ENCODE data around the gene RGS10.
"Not testable (repeated sequence)": the region's sequence is repeated elsewhere in the genome, so short reads cannot be mapped to it uniquely, and the experiment has no call there.

The RGS10 gene

GRCh38 chr10:119538632-119539358 lies 3.7 kb downstream of the RGS10 start:
- WGBS (ENCODE audit: insufficient coverage, insufficient read length) = no CpG with 5 or more reads among the region's 9 CpGs
- Histone ChIP-seq H3K36me3 (ENCODE audit: control insufficient read depth, insufficient read depth, low read length) (no peaks in the 10 kb centered on the region), H3K4me1 (ENCODE audit: control insufficient read depth, insufficient read depth, low read length) (no peaks in the 10 kb centered on the region), H3K9me3 (ENCODE audit: control insufficient read depth, insufficient read depth, low read length) (no peaks in the 10 kb centered on the region), H3K4me3 (ENCODE audit: low read length) (no peak overlapping the region), H3K27ac (ENCODE audit: low read length) (no peak overlapping the region), H3K27me3 (ENCODE audit: control insufficient read depth, insufficient read depth, low read length) (peaks cover 16% of the 10 kb centered on the region)
- DNase-seq (ENCODE audit: low read depth, low spot score) = no peak

- WGBS (ENCODE audit: insufficient coverage, insufficient read length) = no CpG with 5 or more reads among the region's 5 CpGs
- Histone ChIP-seq H3K27ac (ENCODE audit: low read length) (no peak overlapping the region), H3K36me3 (ENCODE audit: control insufficient read depth, insufficient read depth, low read length) (no peaks in the 10 kb centered on the region), H3K27me3 (ENCODE audit: control insufficient read depth, insufficient read depth, low read length) (peaks cover 15% of the 10 kb centered on the region), H3K9me3 (ENCODE audit: control insufficient read depth, insufficient read depth, low read length) (no peaks in the 10 kb centered on the region), H3K4me1 (ENCODE audit: control insufficient read depth, insufficient read depth, low read length) (no peaks in the 10 kb centered on the region), H3K4me3 (ENCODE audit: low read length) (no peak overlapping the region)
- no peak for DNase-seq (ENCODE audit: low read depth, low spot score)
Observed at GRCh38 chr10:119537953-119538630, 4.4 kb downstream of the RGS10 start.

- H3K36me3 ChIP-seq (ENCODE audit: control insufficient read depth, insufficient read depth, low read length) = no peaks in the 10 kb centered on the region
- H3K27me3 ChIP-seq (ENCODE audit: control insufficient read depth, insufficient read depth, low read length) = peaks cover 9% of the 10 kb centered on the region
- no peak overlapping the region for H3K27ac ChIP-seq (ENCODE audit: low read length)
- no peak for DNase-seq (ENCODE audit: low read depth, low spot score)
- H3K4me1 ChIP-seq (ENCODE audit: control insufficient read depth, insufficient read depth, low read length) = no peaks in the 10 kb centered on the region
- no peaks in the 10 kb centered on the region for H3K9me3 ChIP-seq (ENCODE audit: control insufficient read depth, insufficient read depth, low read length)
- WGBS (ENCODE audit: insufficient coverage, insufficient read length) = no CpG with 5 or more reads among the region's 9 CpGs
- H3K4me3 ChIP-seq (ENCODE audit: low read length) = no peak overlapping the region
Observed at GRCh38 chr10:119536508-119537025, 6.0 kb downstream of the RGS10 start.

- H3K27ac ChIP-seq (ENCODE audit: low read length) = no peak overlapping the region
- no peak for DNase-seq (ENCODE audit: low read depth, low spot score)
- H3K9me3 ChIP-seq (ENCODE audit: control insufficient read depth, insufficient read depth, low read length) = no peaks in the 10 kb centered on the region
- WGBS (ENCODE audit: insufficient coverage, insufficient read length) = no CpG with 5 or more reads among the region's 11 CpGs
- H3K36me3 ChIP-seq (ENCODE audit: control insufficient read depth, insufficient read depth, low read length) = no peaks in the 10 kb centered on the region
- no peak overlapping the region for H3K4me3 ChIP-seq (ENCODE audit: low read length)
- peaks cover 3% of the 10 kb centered on the region; the same call in 1 of the 2 replicates for H3K27me3 ChIP-seq (ENCODE audit: control insufficient read depth, insufficient read depth, low read length)
- no peaks in the 10 kb centered on the region for H3K4me1 ChIP-seq (ENCODE audit: control insufficient read depth, insufficient read depth, low read length)
Observed at GRCh38 chr10:119535837-119536507, 6.5 kb downstream of the RGS10 start.

- Histone ChIP-seq H3K27ac (ENCODE audit: low read length) (no peak overlapping the region), H3K4me1 (ENCODE audit: control insufficient read depth, insufficient read depth, low read length) (no peaks in the 10 kb centered on the region), H3K4me3 (ENCODE audit: low read length) (no peak overlapping the region), H3K27me3 (ENCODE audit: control insufficient read depth, insufficient read depth, low read length) (no peaks in the 10 kb centered on the region; the same call in 1 of the 2 replicates), H3K36me3 (ENCODE audit: control insufficient read depth, insufficient read depth, low read length) (no peaks in the 10 kb centered on the region), H3K9me3 (ENCODE audit: control insufficient read depth, insufficient read depth, low read length) (no peaks in the 10 kb centered on the region)
- DNase-seq (ENCODE audit: low read depth, low spot score) = no peak
- no CpG with 5 or more reads among the region's 3 CpGs for WGBS (ENCODE audit: insufficient coverage, insufficient read length)
Observed at GRCh38 chr10:119535305-119535704, 7.2 kb downstream of the RGS10 start.

GRCh38 chr10:119533473-119533872 lies 9.0 kb downstream of the RGS10 start:
- no peak for DNase-seq (ENCODE audit: low read depth, low spot score)
- H3K9me3 ChIP-seq (ENCODE audit: control insufficient read depth, insufficient read depth, low read length) = no peaks in the 10 kb centered on the region
- no peaks in the 10 kb centered on the region for H3K27me3 ChIP-seq (ENCODE audit: control insufficient read depth, insufficient read depth, low read length)
- H3K4me3 ChIP-seq (ENCODE audit: low read length) = no peak overlapping the region
- H3K27ac ChIP-seq (ENCODE audit: low read length) = no peak overlapping the region
- H3K4me1 ChIP-seq (ENCODE audit: control insufficient read depth, insufficient read depth, low read length) = no peaks in the 10 kb centered on the region
- H3K36me3 ChIP-seq (ENCODE audit: control insufficient read depth, insufficient read depth, low read length) = no peaks in the 10 kb centered on the region
- no CpG with 5 or more reads among the region's 2 CpGs for WGBS (ENCODE audit: insufficient coverage, insufficient read length)

GRCh38 chr10:119532791-119533190 lies 9.7 kb downstream of the RGS10 start:
- H3K36me3 ChIP-seq (ENCODE audit: control insufficient read depth, insufficient read depth, low read length); H3K4me3 ChIP-seq (ENCODE audit: low read length); DNase-seq (ENCODE audit: low read depth, low spot score); H3K27me3 ChIP-seq (ENCODE audit: control insufficient read depth, insufficient read depth, low read length); H3K9me3 ChIP-seq (ENCODE audit: control insufficient read depth, insufficient read depth, low read length); H3K4me1 ChIP-seq (ENCODE audit: control insufficient read depth, insufficient read depth, low read length); H3K27ac ChIP-seq (ENCODE audit: low read length): not testable (repeated sequence)
- no CpG with 5 or more reads among the region's 8 CpGs for WGBS (ENCODE audit: insufficient coverage, insufficient read length)

GRCh38 chr10:119532251-119532650 lies 10.3 kb downstream of the RGS10 start:
- H3K9me3 ChIP-seq (ENCODE audit: control insufficient read depth, insufficient read depth, low read length); H3K36me3 ChIP-seq (ENCODE audit: control insufficient read depth, insufficient read depth, low read length); H3K4me3 ChIP-seq (ENCODE audit: low read length); H3K27me3 ChIP-seq (ENCODE audit: control insufficient read depth, insufficient read depth, low read length); DNase-seq (ENCODE audit: low read depth, low spot score); H3K27ac ChIP-seq (ENCODE audit: low read length); H3K4me1 ChIP-seq (ENCODE audit: control insufficient read depth, insufficient read depth, low read length): not testable (repeated sequence)
- no CpG with 5 or more reads among the region's 8 CpGs for WGBS (ENCODE audit: insufficient coverage, insufficient read length)

GRCh38 chr10:119531067-119531466 lies 11.5 kb downstream of the RGS10 start:
- H3K27me3 ChIP-seq (ENCODE audit: control insufficient read depth, insufficient read depth, low read length) = no peaks in the 10 kb centered on the region
- no peaks in the 10 kb centered on the region for H3K36me3 ChIP-seq (ENCODE audit: control insufficient read depth, insufficient read depth, low read length)
- no peak overlapping the region for H3K27ac ChIP-seq (ENCODE audit: low read length)
- H3K4me1 ChIP-seq (ENCODE audit: control insufficient read depth, insufficient read depth, low read length) = no peaks in the 10 kb centered on the region
- DNase-seq (ENCODE audit: low read depth, low spot score) = no peak
- H3K4me3 ChIP-seq (ENCODE audit: low read length) = no peak overlapping the region
- H3K9me3 ChIP-seq (ENCODE audit: control insufficient read depth, insufficient read depth, low read length) = no peaks in the 10 kb centered on the region
- no CpG with 5 or more reads among the region's 1 CpG for WGBS (ENCODE audit: insufficient coverage, insufficient read length)

- H3K27me3 ChIP-seq (ENCODE audit: control insufficient read depth, insufficient read depth, low read length); H3K27ac ChIP-seq (ENCODE audit: low read length); H3K4me3 ChIP-seq (ENCODE audit: low read length); H3K4me1 ChIP-seq (ENCODE audit: control insufficient read depth, insufficient read depth, low read length); DNase-seq (ENCODE audit: low read depth, low spot score); H3K9me3 ChIP-seq (ENCODE audit: control insufficient read depth, insufficient read depth, low read length); H3K36me3 ChIP-seq (ENCODE audit: control insufficient read depth, insufficient read depth, low read length): not testable (repeated sequence)
- no CpG with 5 or more reads among the region's 8 CpGs for WGBS (ENCODE audit: insufficient coverage, insufficient read length)
Observed at GRCh38 chr10:119528663-119529237, 13.8 kb downstream of the RGS10 start.

All from iPS DF 6.9 (cell line).